Measurements from ENCODE around the gene UBAP1.
"Not testable (repeated sequence)": the region's sequence is repeated elsewhere in the genome, so short reads cannot be mapped to it uniquely, and the experiment has no call there.

The UBAP1 gene

DNA sequence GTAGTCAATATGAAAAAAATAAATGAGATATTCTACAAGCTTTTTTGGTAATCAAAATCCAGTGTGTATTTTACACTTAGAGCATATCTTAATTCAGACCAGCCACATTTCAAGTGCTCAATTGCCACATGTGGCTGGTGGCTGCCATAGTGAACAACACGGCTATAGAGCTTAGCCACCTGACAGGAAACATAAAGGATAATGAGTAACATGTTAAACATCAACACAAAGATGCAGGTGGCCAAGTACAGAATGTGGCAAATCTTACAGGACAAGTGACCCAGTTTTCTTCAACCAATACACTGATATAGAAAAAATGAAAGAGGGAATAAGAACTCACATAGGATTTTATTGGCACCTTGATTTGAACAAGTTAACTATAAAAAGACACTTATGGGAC, 88.8 kb downstream of the UBAP1 start:
- H3K4me3 ChIP-seq (ENCODE audit: low read length in 2 of 2), result no peak overlapping the region
- no peaks in the 10 kb centered on the region for H3K9me3 ChIP-seq (ENCODE audit: control insufficient read depth in 2 of 2, low read length in 2 of 2)
- no peaks in the 10 kb centered on the region for H3K36me3 ChIP-seq (ENCODE audit: control insufficient read depth in 2 of 2, insufficient read depth in 2 of 2, low read length in 2 of 2)
- no peaks in the 10 kb centered on the region for H3K27me3 ChIP-seq (ENCODE audit: control insufficient read depth in 1 of 2, insufficient read depth in 2 of 2, low read length in 2 of 2)
- H3K27ac ChIP-seq (ENCODE audit: low read length), result no peak overlapping the region
- H3K9ac ChIP-seq (ENCODE audit: low read length in 2 of 2), result no peak overlapping the region
- H3K4me1 ChIP-seq (ENCODE audit: control insufficient read depth, insufficient read depth, low read length), result no peaks in the 10 kb centered on the region

DNA sequence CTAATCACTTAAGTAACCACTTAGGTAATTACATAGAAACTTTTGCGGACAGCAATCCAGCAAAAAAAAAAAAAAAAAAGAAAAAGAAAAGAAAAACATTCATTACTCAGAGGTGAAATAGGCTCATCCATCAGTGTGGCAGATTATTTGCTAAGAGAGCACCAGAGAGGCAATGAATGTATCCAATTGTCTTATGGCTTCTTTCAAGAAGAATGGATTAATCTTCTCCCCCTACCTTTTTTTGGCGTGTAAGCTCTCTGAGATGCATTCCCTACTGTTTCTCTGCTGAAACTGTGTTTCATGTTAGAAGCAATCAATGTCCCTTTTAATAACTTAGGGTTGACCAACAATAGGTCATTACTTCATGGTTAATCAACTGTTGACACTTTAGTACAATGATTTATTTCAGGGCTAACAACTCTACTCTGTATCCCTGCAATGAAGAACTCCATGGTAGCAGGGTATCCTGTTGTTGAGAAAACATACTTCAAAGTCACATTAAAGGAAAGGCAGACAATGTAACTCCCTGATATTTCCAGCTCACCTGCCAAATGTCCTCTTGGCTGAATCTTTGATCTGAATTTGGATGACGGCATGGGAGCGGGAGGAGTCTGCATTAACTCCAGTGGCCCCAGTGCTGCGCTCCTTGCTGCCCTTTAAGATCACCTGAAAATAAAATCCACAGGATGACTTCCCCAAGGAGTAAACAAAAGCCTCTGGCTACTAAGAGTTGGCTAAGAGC, 92.6 kb downstream of the UBAP1 start:
- no peak overlapping the region for H3K27ac ChIP-seq (ENCODE audit: low read length)
- H3K27me3 ChIP-seq (ENCODE audit: control insufficient read depth in 1 of 2, insufficient read depth in 2 of 2, low read length in 2 of 2), result no peaks in the 10 kb centered on the region

DNA sequence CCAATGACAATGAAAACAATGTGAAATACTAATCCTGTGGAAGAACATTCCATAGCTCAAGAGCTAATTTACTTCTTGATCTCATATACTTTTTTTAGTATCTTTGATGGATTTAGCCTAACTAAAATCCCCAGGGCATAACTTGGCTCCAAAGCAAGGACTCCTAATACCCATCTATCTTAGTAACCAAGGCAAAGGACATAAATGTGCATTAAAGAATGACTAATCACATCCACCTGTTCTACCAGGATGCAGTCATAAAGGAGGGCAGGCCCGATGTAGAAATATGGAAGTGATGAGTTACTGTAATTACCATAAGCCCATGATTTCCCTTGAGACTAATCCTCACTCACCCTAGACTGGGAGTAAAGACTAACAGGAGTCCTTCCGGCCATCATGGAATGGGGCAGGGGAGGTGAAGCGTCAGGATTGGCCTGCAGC, 93.3 kb downstream of the UBAP1 start:
- H3K36me3 ChIP-seq (ENCODE audit: control insufficient read depth in 2 of 2, insufficient read depth in 2 of 2, low read length in 2 of 2), result no peaks in the 10 kb centered on the region
- H3K27ac ChIP-seq (ENCODE audit: low read length), result no peak overlapping the region
- H3K4me1 ChIP-seq (ENCODE audit: control insufficient read depth, insufficient read depth, low read length), result no peaks in the 10 kb centered on the region
- no peaks in the 10 kb centered on the region for H3K27me3 ChIP-seq (ENCODE audit: control insufficient read depth in 1 of 2, insufficient read depth in 2 of 2, low read length in 2 of 2)
- H3K4me3 ChIP-seq (ENCODE audit: low read length in 2 of 2), result no peak overlapping the region
- no peak overlapping the region for H3K9ac ChIP-seq (ENCODE audit: low read length in 2 of 2)
- H3K9me3 ChIP-seq (ENCODE audit: control insufficient read depth in 2 of 2, low read length in 2 of 2), result no peaks in the 10 kb centered on the region

More for the DNA sequence above, 92.6 kb downstream of the UBAP1 start:
- H3K4me1 ChIP-seq (ENCODE audit: control insufficient read depth, insufficient read depth, low read length), result no peaks in the 10 kb centered on the region
- H3K4me3 ChIP-seq (ENCODE audit: low read length in 2 of 2), result no peak overlapping the region
- no peak overlapping the region for H3K9ac ChIP-seq (ENCODE audit: low read length in 2 of 2)
- no peaks in the 10 kb centered on the region for H3K9me3 ChIP-seq (ENCODE audit: control insufficient read depth in 2 of 2, low read length in 2 of 2)
- no peaks in the 10 kb centered on the region for H3K36me3 ChIP-seq (ENCODE audit: control insufficient read depth in 2 of 2, insufficient read depth in 2 of 2, low read length in 2 of 2)

DNA sequence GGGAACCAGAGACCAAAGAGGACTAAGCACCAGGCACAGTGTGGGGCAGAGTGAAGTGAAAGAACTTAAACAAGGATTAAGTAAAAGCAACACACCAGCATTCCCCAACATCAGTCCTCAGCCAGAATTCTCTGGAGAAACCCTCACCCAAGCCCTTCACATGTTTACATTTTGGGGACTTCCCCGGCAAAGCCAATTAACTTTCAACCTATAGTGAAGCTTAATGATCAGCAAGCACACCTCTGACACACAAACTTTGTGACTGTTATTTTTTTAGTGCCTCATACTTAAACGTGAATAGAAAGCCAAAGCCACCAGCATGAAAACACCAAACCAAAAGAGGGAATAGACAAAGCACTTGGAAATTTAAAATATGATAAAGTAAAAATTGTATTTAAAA, 94.7 kb downstream of the UBAP1 start:
- not testable (repeated sequence) for H3K27ac ChIP-seq (ENCODE audit: low read length); H3K9ac ChIP-seq (ENCODE audit: low read length in 2 of 2); H3K9me3 ChIP-seq (ENCODE audit: control insufficient read depth in 2 of 2, low read length in 2 of 2); H3K36me3 ChIP-seq (ENCODE audit: control insufficient read depth in 2 of 2, insufficient read depth in 2 of 2, low read length in 2 of 2); H3K27me3 ChIP-seq (ENCODE audit: control insufficient read depth in 1 of 2, insufficient read depth in 2 of 2, low read length in 2 of 2); H3K4me1 ChIP-seq (ENCODE audit: control insufficient read depth, insufficient read depth, low read length); H3K4me3 ChIP-seq (ENCODE audit: low read length in 2 of 2)

DNA sequence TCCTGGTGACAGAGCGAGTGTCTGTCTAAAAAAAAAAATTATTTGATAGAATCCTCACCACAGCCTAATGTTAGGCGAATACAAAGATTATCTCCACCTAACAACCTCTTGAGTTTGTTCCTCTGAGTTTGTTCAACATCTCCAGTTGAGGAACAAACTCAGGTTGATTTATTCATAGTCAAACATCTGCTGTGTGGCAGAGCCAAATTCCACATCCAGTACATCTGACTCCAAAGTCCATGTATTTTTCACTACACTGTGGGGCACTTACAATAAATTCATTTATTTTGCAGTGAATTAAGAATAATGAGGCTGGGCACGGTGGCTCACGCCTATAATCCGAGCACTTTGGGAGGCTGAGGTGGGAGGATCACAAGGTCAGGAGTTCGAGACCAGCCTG, 97.0 kb downstream of the UBAP1 start:
- H3K36me3 ChIP-seq (ENCODE audit: control insufficient read depth in 2 of 2, insufficient read depth in 2 of 2, low read length in 2 of 2), result no peaks in the 10 kb centered on the region
- no peaks in the 10 kb centered on the region for H3K27me3 ChIP-seq (ENCODE audit: control insufficient read depth in 1 of 2, insufficient read depth in 2 of 2, low read length in 2 of 2)
- no peak overlapping the region for H3K9ac ChIP-seq (ENCODE audit: low read length in 2 of 2)
- H3K9me3 ChIP-seq (ENCODE audit: control insufficient read depth in 2 of 2, low read length in 2 of 2), result no peaks in the 10 kb centered on the region
- H3K27ac ChIP-seq (ENCODE audit: low read length), result no peak overlapping the region
- H3K4me1 ChIP-seq (ENCODE audit: control insufficient read depth, insufficient read depth, low read length), result no peaks in the 10 kb centered on the region
- H3K4me3 ChIP-seq (ENCODE audit: low read length in 2 of 2), result no peak overlapping the region

DNA sequence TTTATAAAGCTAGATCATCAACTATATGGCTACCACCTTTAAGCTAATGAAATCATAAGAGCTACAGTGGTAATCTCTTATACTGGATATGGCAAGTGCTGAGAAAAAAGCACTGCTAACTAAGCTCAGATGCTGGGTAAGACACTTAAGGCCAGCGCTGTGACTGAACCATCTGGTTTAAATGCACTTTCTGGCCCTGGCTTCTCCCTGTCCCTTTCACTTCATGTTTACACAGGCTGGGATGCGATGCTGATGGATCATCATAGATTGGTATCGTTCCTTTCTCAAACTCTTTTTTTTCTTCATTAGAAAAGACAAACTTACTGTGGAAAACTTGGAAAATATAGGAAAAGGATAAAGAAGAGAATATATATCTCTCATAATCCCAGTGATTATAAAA, 97.9 kb downstream of the UBAP1 start:
- no peaks in the 10 kb centered on the region for H3K9me3 ChIP-seq (ENCODE audit: control insufficient read depth in 2 of 2, low read length in 2 of 2)
- peaks cover 5% of the 10 kb centered on the region for H3K4me1 ChIP-seq (ENCODE audit: control insufficient read depth, insufficient read depth, low read length)
- no peaks in the 10 kb centered on the region for H3K27me3 ChIP-seq (ENCODE audit: control insufficient read depth in 1 of 2, insufficient read depth in 2 of 2, low read length in 2 of 2)
- no peaks in the 10 kb centered on the region for H3K36me3 ChIP-seq (ENCODE audit: control insufficient read depth in 2 of 2, insufficient read depth in 2 of 2, low read length in 2 of 2)
- H3K9ac ChIP-seq (ENCODE audit: low read length in 2 of 2), result no peak overlapping the region
- no peak overlapping the region for H3K4me3 ChIP-seq (ENCODE audit: low read length in 2 of 2)
- H3K27ac ChIP-seq (ENCODE audit: low read length), result no peak overlapping the region

DNA sequence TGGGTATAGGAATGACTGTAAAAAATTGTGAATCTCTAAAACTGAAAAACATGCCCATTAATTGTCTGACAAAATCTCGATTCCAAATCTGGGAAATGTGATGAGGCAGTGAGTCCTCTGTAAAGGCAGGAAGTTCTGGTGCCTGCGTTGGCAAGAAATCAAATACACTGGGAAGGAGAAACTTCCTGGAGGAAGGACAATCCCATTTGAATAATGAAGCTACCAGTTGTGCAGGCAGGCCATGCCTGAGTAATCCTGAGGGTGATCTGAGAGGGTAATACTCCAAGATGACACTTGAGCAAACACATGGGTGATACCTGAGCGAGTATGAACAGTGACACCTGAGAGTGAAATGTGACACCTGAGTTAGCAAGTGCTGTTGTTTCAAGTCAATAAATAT, 100.6 kb downstream of the UBAP1 start:
- no peaks in the 10 kb centered on the region for H3K9me3 ChIP-seq (ENCODE audit: control insufficient read depth in 2 of 2, low read length in 2 of 2)

DNA sequence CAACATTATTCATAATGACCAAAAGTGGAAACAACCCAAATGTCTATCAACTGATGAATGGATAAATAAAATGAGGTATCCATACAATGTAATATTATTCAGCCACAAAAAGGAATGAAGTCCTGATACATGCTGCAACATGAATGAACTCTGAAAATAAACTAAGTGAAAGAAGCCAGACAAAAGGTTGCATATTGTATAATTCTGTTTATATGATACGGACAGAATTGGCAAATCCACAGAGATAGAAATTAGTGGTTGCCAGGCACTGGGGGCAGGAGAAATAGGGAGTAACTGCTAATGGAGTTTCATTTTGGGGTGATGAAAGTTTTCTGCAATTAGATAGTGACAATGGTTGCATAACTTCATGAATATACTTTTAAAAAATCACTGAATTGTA, 103.3 kb downstream of the UBAP1 start:
- H3K27me3 ChIP-seq (ENCODE audit: control insufficient read depth in 1 of 2, insufficient read depth in 2 of 2, low read length in 2 of 2), result no peaks in the 10 kb centered on the region
- no peak overlapping the region for H3K27ac ChIP-seq (ENCODE audit: low read length)
- no peaks in the 10 kb centered on the region for H3K9me3 ChIP-seq (ENCODE audit: control insufficient read depth in 2 of 2, low read length in 2 of 2)
- H3K4me1 ChIP-seq (ENCODE audit: control insufficient read depth, insufficient read depth, low read length), result peaks cover 5% of the 10 kb centered on the region
- H3K9ac ChIP-seq (ENCODE audit: low read length in 2 of 2), result no peak overlapping the region
- H3K4me3 ChIP-seq (ENCODE audit: low read length in 2 of 2), result no peak overlapping the region
- no peaks in the 10 kb centered on the region for H3K36me3 ChIP-seq (ENCODE audit: control insufficient read depth in 2 of 2, insufficient read depth in 2 of 2, low read length in 2 of 2)

More for the DNA sequence above, 100.6 kb downstream of the UBAP1 start:
- no peaks in the 10 kb centered on the region for H3K27me3 ChIP-seq (ENCODE audit: control insufficient read depth in 1 of 2, insufficient read depth in 2 of 2, low read length in 2 of 2)
- no peaks in the 10 kb centered on the region for H3K36me3 ChIP-seq (ENCODE audit: control insufficient read depth in 2 of 2, insufficient read depth in 2 of 2, low read length in 2 of 2)
- no peak overlapping the region for H3K4me3 ChIP-seq (ENCODE audit: low read length in 2 of 2)
- no peak overlapping the region for H3K9ac ChIP-seq (ENCODE audit: low read length in 2 of 2)
- no peak overlapping the region for H3K27ac ChIP-seq (ENCODE audit: low read length)
- H3K4me1 ChIP-seq (ENCODE audit: control insufficient read depth, insufficient read depth, low read length), result peaks cover 5% of the 10 kb centered on the region

DNA sequence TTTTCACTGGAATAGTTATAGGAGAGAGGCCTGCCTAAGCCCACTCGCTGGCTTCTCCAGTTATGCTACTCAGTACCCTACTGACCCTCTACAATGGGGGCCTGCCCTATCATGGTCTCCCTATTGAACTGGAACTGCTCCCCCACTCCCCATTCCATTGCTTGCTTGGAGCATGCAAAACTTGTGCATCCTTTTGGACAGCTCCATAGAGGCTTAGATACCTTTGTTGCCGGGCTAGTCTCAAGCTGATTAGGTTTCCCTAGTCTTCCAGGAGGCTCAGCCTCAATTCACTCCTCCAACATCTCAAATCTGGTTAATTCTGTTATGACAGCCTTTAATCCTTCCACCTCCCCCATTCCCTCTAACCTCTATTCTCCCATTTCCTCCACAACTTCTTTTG, 110.3 kb downstream of the UBAP1 start:
- Histone ChIP-seq H3K9ac (ENCODE audit: low read length in 2 of 2) (no peak overlapping the region), H3K9me3 (ENCODE audit: control insufficient read depth in 2 of 2, low read length in 2 of 2) (no peaks in the 10 kb centered on the region), H3K4me3 (ENCODE audit: low read length in 2 of 2) (no peak overlapping the region), H3K4me1 (ENCODE audit: control insufficient read depth, insufficient read depth, low read length) (peaks cover 2% of the 10 kb centered on the region), H3K36me3 (ENCODE audit: control insufficient read depth in 2 of 2, insufficient read depth in 2 of 2, low read length in 2 of 2) (no peaks in the 10 kb centered on the region), H3K27me3 (ENCODE audit: control insufficient read depth in 1 of 2, insufficient read depth in 2 of 2, low read length in 2 of 2) (no peaks in the 10 kb centered on the region), H3K27ac (ENCODE audit: low read length) (no peak overlapping the region)

DNA sequence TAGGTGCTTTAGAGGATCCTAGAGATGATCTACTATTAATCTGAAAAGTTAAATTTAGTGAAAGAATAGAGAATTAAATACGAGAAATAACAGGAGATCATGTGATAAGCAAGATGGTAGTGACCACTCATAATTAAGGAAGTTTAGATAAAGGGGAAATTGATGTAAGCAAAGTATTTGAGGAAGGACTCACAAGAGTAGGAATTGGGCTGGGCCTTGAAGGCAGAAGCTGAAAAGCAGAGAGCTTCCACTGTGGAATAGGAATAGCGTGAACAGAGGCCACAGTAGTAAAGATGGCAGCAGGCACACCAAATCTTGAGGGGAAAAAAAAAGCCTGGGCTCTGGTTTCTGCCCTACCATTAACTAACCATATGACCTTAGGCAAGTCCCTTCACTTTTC, 112.2 kb downstream of the UBAP1 start:
- H3K4me3 ChIP-seq (ENCODE audit: low read length in 2 of 2), result no peak overlapping the region
- H3K27ac ChIP-seq (ENCODE audit: low read length), result no peak overlapping the region
- H3K9me3 ChIP-seq (ENCODE audit: control insufficient read depth in 2 of 2, low read length in 2 of 2), result no peaks in the 10 kb centered on the region
- H3K4me1 ChIP-seq (ENCODE audit: control insufficient read depth, insufficient read depth, low read length), result peaks cover 2% of the 10 kb centered on the region
- no peaks in the 10 kb centered on the region for H3K36me3 ChIP-seq (ENCODE audit: control insufficient read depth in 2 of 2, insufficient read depth in 2 of 2, low read length in 2 of 2)
- no peak overlapping the region for H3K9ac ChIP-seq (ENCODE audit: low read length in 2 of 2)
- H3K27me3 ChIP-seq (ENCODE audit: control insufficient read depth in 1 of 2, insufficient read depth in 2 of 2, low read length in 2 of 2), result no peaks in the 10 kb centered on the region

DNA sequence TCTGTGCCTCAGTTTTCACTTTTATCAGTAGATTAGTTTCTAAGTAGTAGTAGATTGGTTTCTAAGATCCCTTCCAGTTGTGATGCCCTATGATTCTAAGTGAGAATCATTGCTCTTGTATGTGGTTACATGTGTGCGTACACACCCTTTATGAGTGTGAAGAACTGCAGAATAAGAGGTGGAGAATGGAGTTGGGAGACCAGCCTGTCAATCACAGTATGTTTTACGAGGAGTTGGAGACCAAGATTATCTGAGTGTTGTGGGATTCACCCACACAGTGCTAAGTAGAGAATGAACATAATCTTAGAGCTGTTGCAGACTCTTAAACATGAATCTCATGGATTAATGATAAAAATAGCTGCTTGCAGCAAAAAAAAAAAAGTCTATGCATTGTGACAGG, 112.6 kb downstream of the UBAP1 start:
- Histone ChIP-seq H3K4me1 (ENCODE audit: control insufficient read depth, insufficient read depth, low read length) (peaks cover 2% of the 10 kb centered on the region), H3K27me3 (ENCODE audit: control insufficient read depth in 1 of 2, insufficient read depth in 2 of 2, low read length in 2 of 2) (no peaks in the 10 kb centered on the region), H3K9ac (ENCODE audit: low read length in 2 of 2) (no peak overlapping the region), H3K36me3 (ENCODE audit: control insufficient read depth in 2 of 2, insufficient read depth in 2 of 2, low read length in 2 of 2) (no peaks in the 10 kb centered on the region), H3K27ac (ENCODE audit: low read length) (no peak overlapping the region), H3K4me3 (ENCODE audit: low read length in 2 of 2) (no peak overlapping the region), H3K9me3 (ENCODE audit: control insufficient read depth in 2 of 2, low read length in 2 of 2) (no peaks in the 10 kb centered on the region)
